HG02642 (cell line): Measurements from ENCODE around the gene TUBB4B.

Source experiments
- ATAC-seq: cut with Tn5 transposase; IDR thresholded peaks from one replicate; pipeline ENCODE4 v1.9.1; 2021; ENCODE audit warnings: mild to moderate bottlenecking; ENCODE audit not compliant: unreplicated experiment, poor library complexity

TUBB4B gene

GRCh38 chr9:137267933-137268355 lies 26.9 kb downstream of the TUBB4B start:
- ATAC-seq: no peak

DNA sequence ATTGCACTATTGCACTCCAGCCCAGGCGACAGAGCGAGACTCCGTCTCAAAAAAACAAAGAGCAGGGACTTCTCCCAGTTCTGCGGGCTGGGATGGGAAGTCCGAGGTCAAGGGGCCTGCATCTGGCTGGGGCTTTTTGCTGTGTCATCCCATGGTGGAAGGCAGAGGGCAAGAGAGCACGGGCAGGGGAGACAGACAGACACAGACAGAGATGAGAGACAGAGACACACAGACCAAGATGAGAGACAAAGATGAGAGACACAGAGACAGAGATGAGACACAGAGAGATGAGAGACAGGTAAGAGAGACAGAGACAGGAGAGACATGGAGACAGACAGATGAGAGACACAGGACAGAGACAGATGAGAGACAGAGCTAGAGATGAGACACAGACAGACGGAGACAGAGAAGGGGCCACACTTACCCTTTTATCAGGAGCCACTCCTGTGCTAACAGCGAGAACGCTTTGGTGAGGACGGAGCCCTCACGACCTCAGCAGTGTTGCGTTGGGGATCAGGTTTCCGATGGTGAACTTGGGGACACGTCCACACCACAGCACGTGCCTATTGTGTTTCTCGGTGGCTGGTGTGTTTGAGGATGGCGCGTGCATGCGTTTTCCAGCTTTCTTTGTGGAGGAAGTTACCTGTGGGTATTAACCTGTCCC lies 27.6 kb downstream of the TUBB4B start:
- ATAC-seq: no peak

- no peak for ATAC-seq
These were observed 28.2 kb downstream of the TUBB4B start for GRCh38 chr9:137269231-137269772.

DNA sequence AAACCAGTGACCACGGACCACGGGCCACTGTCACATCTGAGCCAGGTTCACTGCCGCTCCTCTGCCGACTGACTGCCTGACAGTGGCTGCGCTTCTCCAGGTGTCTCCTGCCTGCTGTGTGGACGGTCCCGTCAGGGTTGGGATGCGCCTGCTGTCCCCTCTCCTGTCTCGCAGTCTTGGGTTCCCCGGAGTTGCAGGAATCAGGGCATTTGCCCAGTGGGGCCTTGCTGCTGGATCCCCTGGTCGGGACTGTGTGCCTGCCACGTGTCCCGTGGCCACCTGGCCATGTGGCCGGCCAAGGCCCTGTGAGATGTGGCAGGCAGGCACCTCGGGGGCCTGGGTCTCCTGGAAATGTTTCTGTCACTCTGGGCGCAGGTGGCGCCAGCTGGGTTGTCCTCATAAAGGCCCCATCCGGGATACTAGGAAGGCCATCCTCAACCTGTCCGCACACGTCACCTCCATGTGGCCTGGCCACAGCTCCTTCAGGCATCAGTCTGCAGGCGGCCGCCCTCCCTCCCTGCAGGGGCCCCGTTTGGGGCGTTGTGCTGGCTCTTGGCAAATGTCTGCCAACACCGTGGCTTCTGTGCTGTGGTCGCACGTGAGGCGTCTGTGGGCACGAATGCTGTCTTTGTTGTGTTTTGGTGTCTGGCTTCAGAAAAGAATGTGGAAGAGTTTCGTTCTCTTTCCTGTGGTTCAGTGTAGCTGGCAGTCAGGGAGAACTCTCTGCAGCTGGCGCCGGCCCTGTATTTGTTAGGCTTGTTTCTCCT lies 30.0 kb downstream of the TUBB4B start:
- ATAC-seq: no peak

DNA sequence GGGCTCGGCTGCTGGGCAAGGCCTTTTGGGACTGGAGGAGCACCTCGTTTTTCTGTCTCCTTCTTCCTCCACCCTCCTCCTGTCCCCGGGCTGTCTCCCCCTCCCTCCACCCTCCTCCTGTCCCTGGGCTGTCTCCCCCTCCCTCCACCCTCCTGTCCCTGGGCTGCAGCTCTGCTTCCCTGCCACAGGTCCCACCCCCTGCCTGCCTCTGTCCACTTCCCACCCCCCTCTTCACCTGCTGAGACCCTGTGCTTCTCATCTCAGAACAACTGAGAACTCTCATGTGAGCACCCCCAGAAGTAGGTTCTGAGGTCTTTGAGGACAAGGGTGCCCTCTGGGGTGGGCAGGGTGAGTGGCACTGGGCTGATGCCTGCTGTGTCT lies 30.6 kb downstream of the TUBB4B start:
- no peak for ATAC-seq

GRCh38 chr9:137272241-137273094 lies 31.4 kb downstream of the TUBB4B start:
- ATAC-seq: no peak

GRCh38 chr9:137273095-137273490 lies 32.0 kb downstream of the TUBB4B start:
- ATAC-seq: no peak

- no peak for ATAC-seq
These were observed 32.7 kb downstream of the TUBB4B start for GRCh38 chr9:137273611-137274320.

DNA sequence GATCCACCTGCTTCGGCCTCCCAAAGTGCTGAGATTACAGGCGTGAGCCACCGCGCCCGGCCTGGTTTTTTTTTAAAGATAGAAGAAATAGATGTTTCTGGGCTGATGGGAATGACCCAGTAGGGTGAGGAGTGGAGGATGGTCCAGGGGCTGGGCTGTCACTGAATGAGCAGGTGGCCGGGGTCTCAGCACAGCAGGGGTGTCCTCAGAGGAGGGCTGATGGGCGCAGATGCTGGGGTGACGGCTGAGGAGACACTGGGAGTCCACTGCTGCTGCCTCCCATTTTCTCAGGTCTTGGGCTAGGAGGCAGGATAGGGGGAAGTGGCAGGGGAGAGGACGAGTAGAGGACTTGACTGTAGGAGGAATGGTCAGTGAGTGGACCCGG lies 34.1 kb downstream of the TUBB4B start:
- no peak for ATAC-seq

DNA sequence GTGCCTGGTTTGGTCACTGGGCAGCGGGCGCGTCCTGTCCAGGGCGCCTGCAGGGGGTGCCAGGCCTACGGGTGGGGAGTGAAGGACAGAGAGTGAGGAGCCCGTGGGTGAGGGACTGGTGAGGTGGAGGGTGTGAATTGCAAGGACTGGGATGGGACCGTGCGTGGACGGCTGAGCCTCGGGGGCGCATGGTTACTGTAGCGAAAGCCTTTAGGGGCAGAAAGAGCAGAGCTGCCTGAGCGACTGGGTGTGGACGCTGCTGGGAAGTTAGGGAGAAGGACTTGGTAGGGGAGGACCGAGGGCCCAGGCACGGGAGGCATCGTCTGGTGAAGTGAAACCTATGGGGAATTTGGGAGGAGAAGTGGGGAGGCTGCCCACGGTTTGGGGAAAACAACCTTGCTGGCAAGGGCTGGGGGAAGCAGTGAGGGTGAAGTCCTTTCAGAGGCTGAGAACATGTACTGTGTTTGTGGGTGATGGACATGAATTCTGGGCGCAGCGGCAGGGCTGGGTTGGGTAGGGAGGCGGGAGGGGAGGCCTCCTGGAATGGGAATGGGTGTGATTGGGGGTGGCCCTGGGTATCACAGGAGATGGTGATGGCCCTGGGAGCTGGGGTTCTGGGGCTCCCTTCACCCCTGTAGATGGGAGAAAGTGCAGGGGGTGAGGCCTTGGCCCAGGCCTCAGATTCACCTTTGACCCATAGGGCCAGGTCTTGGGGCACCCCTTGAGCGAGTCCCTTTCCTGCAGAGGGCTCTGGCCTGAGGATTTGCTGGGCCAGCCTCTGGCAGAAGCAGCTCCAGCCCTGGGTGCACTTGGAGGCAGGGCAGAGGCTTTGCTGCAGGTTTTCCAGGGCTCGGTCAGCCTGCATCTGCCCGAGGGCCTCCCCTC lies 34.7 kb downstream of the TUBB4B start:
- no peak for ATAC-seq

GRCh38 chr9:137276473-137277328 lies 35.6 kb downstream of the TUBB4B start:
- peak; percentile 4 for ATAC-seq

- ATAC-seq: peak; percentile 60
These were observed 36.4 kb downstream of the TUBB4B start, which contains the start of gene TOR4A for GRCh38 chr9:137277329-137278041. Gene TOR4A, plus strand, starts transcription at chr9:137277726. Its CDS starts 964 bp downstream, at chr9:137278690.

DNA sequence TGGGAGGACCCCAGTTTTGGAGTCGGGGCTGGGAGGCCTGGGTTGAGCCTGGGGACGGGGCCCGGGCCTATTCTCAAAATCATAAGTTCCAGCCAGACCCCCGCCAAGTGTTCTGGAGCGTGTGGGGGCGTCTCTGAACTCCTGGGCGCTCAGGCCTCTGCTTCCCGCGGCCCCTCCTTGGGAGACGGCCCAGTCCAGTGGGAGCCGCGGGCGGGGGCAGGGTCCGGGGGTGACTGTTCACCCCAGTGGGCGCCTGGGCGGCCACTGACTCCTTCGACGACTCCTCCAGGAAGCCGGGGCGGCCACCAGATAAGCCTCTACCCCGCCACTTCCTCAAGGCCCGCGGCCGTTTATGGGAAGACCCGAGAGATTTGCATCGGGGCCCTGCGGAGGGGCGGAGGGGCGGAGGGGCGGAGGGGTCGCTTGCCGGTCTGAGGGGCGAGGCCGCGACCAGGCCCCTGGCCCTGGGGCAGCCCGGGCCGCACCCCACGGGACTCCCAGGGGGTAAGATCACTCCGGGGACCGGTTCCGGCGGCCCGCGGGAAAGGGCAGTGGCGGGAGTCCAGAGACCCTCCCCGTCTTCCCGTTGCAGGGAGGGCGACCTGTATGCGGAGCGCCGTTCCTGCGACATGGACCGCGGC lies 37.1 kb downstream of the TUBB4B start:
- ATAC-seq: no peak

DNA sequence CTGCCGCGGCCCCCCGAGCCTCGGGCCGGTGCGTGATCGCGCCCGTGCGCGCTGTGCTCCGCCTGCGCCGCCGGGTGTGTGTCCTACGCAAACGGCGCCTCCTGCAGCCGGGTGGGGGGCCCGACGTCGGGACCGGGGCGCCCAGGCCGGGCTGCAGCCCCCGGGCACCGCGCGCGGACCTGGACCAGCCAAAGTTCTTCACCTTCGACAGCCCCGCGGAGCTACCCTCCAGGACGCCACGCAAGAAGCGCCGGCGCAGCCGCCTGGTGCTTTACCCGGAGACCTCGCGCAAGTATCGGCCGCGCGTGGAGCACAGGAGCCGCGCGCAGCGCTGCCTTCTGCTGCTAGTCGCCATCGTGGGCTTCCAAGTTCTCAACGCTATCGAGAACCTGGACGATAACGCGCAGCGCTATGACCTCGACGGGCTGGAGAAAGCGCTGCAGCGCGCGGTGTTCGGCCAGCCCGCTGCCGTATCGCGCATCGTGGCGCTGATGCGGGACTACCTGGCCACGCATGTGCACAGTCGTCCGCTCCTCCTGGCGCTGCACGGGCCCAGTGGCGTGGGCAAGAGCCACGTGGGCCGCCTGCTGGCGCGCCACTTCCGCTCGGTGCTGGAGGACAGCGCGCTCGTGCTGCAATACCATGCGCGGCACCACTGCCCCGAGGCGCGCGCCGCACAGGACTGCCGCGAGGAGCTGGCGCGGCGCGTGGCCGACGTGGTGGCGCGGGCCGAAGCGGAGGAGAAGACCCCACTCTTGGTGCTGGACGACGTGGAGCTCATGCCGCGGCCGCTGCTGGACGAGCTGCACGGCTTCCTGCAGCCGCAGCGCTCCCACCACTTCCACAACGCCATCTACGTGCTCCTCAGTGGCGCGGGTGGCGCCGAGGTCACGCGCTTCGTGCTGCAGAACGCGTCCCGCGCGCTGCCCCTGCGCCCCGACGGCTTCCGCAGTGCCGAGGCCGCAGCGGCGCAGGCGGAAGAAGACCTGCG lies 37.9 kb downstream of the TUBB4B start:
- ATAC-seq: no peak

DNA sequence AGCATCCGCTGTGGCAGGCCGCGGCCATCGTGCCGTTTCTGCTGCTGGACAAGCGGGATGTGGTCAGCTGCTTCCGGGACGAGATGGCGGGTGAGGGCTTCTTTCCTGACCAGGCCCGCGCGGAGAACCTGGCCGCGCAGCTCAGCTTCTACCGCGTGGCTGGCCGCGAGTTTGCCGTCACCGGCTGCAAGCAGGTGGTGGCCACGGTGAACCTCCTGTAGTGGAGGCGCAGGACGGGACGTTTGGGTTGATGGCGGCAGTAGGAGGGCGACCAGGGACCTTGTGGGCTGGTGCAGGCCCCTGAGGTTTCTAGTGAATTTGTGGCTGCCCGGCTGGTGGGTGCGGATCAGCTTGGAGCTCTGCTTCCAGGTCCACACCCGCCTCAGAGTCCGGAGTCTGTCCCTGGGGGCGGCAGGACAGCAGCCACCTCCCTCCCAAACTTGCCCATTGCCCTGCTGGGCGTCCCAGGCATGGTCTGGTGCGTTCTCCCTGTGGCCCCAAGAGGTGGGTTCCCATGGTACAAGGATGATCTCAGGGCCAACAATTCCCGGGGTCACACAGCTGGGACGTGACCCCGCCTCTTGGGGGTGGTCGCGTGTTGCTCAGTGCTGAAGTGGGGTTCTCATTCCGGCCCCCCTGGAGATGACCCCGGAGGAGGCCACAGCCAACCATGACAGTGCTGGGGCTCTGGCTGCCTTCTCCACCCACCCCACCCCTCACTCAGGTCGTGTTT lies 38.8 kb downstream of the TUBB4B start:
- ATAC-seq: no peak
